Stomach (tissue), 9 donors: ENCODE measurements around the gene NFIX. TPM values are rescaled to one million over a fixed set of nuclear protein-coding genes. Genes with fewer than 3 reads are reported as not detected.

ENCODE experiments used
- DNase-seq, 2 donors: peaks; one replicate each; pipeline versions ENCODE4 v3.0.0 to v3.0.0-alpha.2; 2013 to 2019
- H3K27ac ChIP-seq, 5 donors: fragments of 200-600 bp in 4 of 5; sonication (generic) in 4 of 5; one replicate each; pipeline ENCODE4 v1.5.1; 2013 to 2019; ENCODE audit warnings: mild to moderate bottlenecking in 1 of 5, moderate library complexity in 1 of 5
- H3K27me3 ChIP-seq, 3 donors: fragments of 200-600 bp; sonication (generic); one replicate each; pipeline ENCODE4 v1.5.1; 2017 to 2019; ENCODE audit warnings: mixed run types in 1 of 3
- H3K36me3 ChIP-seq, 4 donors: fragments of 200-600 bp; sonication (generic); 1 replicate in 3 of 4; 2 replicates in 1 of 4; pipeline ENCODE4 v1.5.1; 2016 to 2019
- H3K4me1 ChIP-seq, 4 donors: fragments of 200-600 bp; sonication (generic); one replicate each; pipeline ENCODE4 v1.5.1; 2016 to 2019
- H3K4me3 ChIP-seq, 4 donors: fragments of 200-600 bp; sonication (generic) in 3 of 4; one replicate each; pipeline ENCODE4 v1.5.1; 2016 to 2019; ENCODE audit warnings: mild to moderate bottlenecking in 1 of 4
- H3K9me3 ChIP-seq, 4 donors: fragments of 200-600 bp; sonication (generic); one replicate each; pipeline ENCODE4 v1.5.1; 2016 to 2019
- EP300 ChIP-seq: sonication (generic); formaldehyde crosslinking; IDR thresholded peaks from one replicate; pipeline ENCODE4 v1.6.1; 2017; ENCODE audit warnings: antibody characterized with exemption
- POLR2A ChIP-seq, 4 donors: fragments of 450-650 bp; IDR thresholded peaks; one replicate each; pipeline ENCODE4 v1.6.1; 2016; ENCODE audit warnings: antibody characterized with exemption in 4 of 4, control low read depth in 2 of 4, mild to moderate bottlenecking in 1 of 4, moderate library complexity in 1 of 4
- POLR2AphosphoS5 ChIP-seq, 3 donors: sonication (generic); formaldehyde crosslinking; IDR thresholded peaks; one replicate each; pipeline ENCODE4 v1.6.1; 2016; ENCODE audit warnings: antibody characterized with exemption in 3 of 3
- WGBS, 5 donors: extraction: QIAGEN DNeasy Blood & Tissue Kit in 3 of 5; methylation state at CpG; one replicate each; pipeline versions ENCODE4 v1.1.5 to v1.1.7; 2013 to 2018; 5-methylcytosine and 5-hydroxymethylcytosine counted together
- intact Hi-C: fragments of 100-400 bp; cut with DNase I; formaldehyde crosslinking; loops from one replicate; pipeline ENCODE4 v1.15.1; 2023; ENCODE audit warnings: low total_unique reads
- polyA plus RNA-seq, 3 donors: library from polyadenylated mRNA; stranded (reverse); fragments of 200-250 nt; gene quantifications; one replicate each; pipeline ENCODE4 v1.2.3, GENCODE V29; 2013
- total RNA-seq, 5 donors: library from RNA; depleted of rRNA; stranded (reverse); fragments of >200 nt; gene quantifications; one replicate each; pipeline versions ENCODE4 v1.1.0 to v1.2.3, GENCODE V29; 2014 to 2016
- TF ChIP-seq, protein P1 (sequence below), 7 experiments: fragments of 450-650 bp in 4 of 7; fragments of 200-600 bp in 3 of 7; sonication (generic) in 3 of 7; IDR thresholded peaks; one replicate each; pipeline ENCODE4 v1.5.1; 2016 to 2019; ENCODE audit warnings: antibody characterized with exemption in 7 of 7, control low read depth in 2 of 7, mild to moderate bottlenecking in 1 of 7
- donor health status: healthy with polysubstance abuse.
- donor health status: Bipolar disorder and iron deficiency.
- donor health status: healthy.

The NFIX gene
- total and polyA plus RNA-seq, 8 donors = 11.5 to 183 (median 37.6) TPM

DNA sequence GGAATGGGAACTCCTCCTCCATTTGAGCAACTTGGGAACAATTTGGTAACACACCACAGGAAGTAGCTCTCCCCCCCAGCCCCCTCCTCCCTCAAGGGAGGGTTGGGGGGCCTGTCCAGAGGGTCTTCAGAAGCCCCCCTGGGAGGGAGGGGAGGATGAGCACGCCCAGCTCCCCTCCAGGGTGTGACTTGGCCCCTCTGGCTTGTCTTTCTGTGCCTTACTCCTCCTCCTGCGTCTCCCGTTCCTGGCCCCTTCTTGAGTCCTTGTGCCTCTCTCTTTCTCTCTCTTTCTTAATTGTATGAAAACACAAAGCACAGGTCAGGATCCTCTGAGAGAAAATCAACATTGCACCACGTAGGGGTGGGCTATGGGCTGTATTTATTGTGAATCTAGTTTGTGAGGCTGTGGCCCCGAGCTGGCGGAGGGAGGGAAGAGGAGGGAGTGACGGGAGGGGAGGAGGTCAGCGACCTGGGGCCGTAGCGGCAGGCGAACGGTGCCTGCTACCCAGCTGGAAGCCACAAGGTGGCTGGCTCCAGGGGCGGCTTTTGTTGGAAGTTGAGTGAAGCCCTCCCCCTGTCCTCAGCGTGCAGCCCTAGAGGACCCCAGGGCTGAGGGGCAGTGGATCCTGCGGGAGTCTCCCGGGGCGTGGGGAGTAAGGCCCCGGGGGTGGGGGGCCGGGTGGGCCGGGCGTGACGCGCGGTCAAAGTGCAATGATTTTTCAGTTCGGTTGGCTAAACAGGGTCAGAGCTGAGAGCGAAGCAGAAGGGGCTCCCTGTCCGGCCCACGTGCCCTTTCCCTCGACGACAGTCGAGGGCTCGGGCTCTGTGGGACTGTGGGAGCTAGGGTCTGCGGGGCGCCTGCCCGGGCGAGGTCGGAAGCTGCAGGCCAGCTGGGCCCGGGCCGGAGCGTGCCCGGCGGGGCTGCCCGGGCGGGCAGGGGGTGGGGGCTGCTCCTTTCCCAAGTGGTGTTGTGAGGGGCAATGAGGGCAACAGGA lies 101.0 kb downstream of the NFIX start:
- Histone ChIP-seq H3K27me3 (peaks cover 0 to 6% (median 0%) of the 10 kb centered on the region in 3 donors), H3K4me1 (peaks cover 68 to 100% (median 88%) of the 10 kb centered on the region in 4 donors), H3K36me3 (peaks cover 0 to 18% (median 16%) of the 10 kb centered on the region in 4 donors), H3K9me3 (no peaks in the 10 kb centered on the region), H3K27ac (peak overlapping the region; percentile 35 to 96 (median 86)), H3K4me3 (peak overlapping the region in 3 of 4 donors; percentile 15 to 46 (median 40))
- DNase-seq = peak in 1 of 2 donors; percentile 65
- intact Hi-C loops = no loop called here
- TF ChIP-seq POLR2AphosphoS5 (IDR thresholded peaks at IDR 0.05) (no peak), POLR2A (IDR thresholded peaks at IDR 0.05) (no peak), EP300 (no peak)
- TF ChIP-seq, protein P1, sequence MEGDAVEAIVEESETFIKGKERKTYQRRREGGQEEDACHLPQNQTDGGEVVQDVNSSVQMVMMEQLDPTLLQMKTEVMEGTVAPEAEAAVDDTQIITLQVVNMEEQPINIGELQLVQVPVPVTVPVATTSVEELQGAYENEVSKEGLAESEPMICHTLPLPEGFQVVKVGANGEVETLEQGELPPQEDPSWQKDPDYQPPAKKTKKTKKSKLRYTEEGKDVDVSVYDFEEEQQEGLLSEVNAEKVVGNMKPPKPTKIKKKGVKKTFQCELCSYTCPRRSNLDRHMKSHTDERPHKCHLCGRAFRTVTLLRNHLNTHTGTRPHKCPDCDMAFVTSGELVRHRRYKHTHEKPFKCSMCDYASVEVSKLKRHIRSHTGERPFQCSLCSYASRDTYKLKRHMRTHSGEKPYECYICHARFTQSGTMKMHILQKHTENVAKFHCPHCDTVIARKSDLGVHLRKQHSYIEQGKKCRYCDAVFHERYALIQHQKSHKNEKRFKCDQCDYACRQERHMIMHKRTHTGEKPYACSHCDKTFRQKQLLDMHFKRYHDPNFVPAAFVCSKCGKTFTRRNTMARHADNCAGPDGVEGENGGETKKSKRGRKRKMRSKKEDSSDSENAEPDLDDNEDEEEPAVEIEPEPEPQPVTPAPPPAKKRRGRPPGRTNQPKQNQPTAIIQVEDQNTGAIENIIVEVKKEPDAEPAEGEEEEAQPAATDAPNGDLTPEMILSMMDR (IDR thresholded peaks at IDR 0.05) = no peak
- 50 to 60% (median 58%) methylated on average over 39 to 44 of the region's 44 CpGs for WGBS, 5 donors

DNA sequence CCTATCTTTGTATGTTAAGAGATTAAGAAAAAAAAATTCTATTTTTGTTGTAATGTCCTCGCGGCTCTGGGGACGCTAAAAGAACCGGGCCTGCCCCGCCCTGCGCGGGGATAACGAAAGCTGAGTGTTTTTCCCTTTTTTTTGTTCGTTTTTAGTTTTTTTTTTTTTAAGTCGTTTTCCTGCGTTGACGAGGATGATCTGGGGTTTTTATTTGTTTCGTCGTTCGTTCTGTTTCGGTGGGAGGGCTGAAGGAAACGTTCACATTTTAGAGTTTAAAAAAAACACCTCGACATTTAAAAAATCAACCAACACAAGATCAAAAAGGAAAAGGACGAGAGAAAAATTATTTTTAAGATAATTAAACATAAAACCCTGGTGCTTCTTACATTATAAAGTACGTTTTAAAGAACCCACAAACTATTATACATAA lies 101.8 kb downstream of the NFIX start:
- H3K27ac ChIP-seq = peak overlapping the region in 4 of 5 donors; percentile 79 to 96 (median 88)
- no peak for TF ChIP-seq EP300
- TF ChIP-seq POLR2A (IDR thresholded peaks at IDR 0.05) = no peak
- no peak for TF ChIP-seq POLR2AphosphoS5 (IDR thresholded peaks at IDR 0.05)
- TF ChIP-seq, protein P1 (IDR thresholded peaks at IDR 0.05) = no peak
- WGBS, 5 donors = 48 to 67% (median 51%) methylated on average over 20 of the region's 20 CpGs
- peaks cover 0 to 6% (median 0%) of the 10 kb centered on the region in 3 donors for H3K27me3 ChIP-seq
- peak overlapping the region; percentile 35 to 46 (median 42) for H3K4me3 ChIP-seq
- H3K4me1 ChIP-seq = peaks cover 63 to 100% (median 90%) of the 10 kb centered on the region in 4 donors
- no peaks in the 10 kb centered on the region for H3K9me3 ChIP-seq
- no peak for DNase-seq
- H3K36me3 ChIP-seq = peaks cover 0 to 18% (median 16%) of the 10 kb centered on the region in 4 donors
- intact Hi-C loops = no loop called here

- WGBS, 5 donors = 7 to 13% (median 10%) methylated on average over 50 to 69 of the region's 69 CpGs
- intact Hi-C loops = no loop called here
- H3K4me3 ChIP-seq = peak overlapping the region; percentile 35 to 46 (median 42)
- peak overlapping the region; percentile 58 to 96 (median 86) for H3K27ac ChIP-seq
- H3K9me3 ChIP-seq = no peaks in the 10 kb centered on the region
- H3K36me3 ChIP-seq = peaks cover 0 to 18% (median 16%) of the 10 kb centered on the region in 4 donors
- TF ChIP-seq POLR2AphosphoS5 (IDR thresholded peaks at IDR 0.05) (no peak), POLR2A (IDR thresholded peaks at IDR 0.05) (no peak), EP300 (no peak)
- TF ChIP-seq, protein P1 (IDR thresholded peaks at IDR 0.05) = no peak
- DNase-seq = peak in 1 of 2 donors; percentile 67
- peaks cover 63 to 100% (median 90%) of the 10 kb centered on the region in 4 donors for H3K4me1 ChIP-seq
- peaks cover 0 to 6% (median 0%) of the 10 kb centered on the region in 3 donors for H3K27me3 ChIP-seq
Measured at GRCh38 chr19:13097463-13098258, 102.4 kb downstream of the NFIX start.
